SK-N-SH (cell line): ENCODE measurements around the gene KRT39.

Experiments used
- POLR2AphosphoS5 ChIP-seq: IDR thresholded peaks from 2 replicates; pipeline ENCODE4 v1.6.1; 2012; ENCODE audit warnings: low read depth, low read length
- RAD21 ChIP-seq: IDR thresholded peaks from 2 replicates; pipeline ENCODE4 v1.6.1; 2012; ENCODE audit warnings: mild to moderate bottlenecking, low read length
- RFX5 ChIP-seq: IDR thresholded peaks from 2 replicates; pipeline ENCODE4 v1.6.1; 2012; ENCODE audit warnings: mild to moderate bottlenecking, improper control_type of control experiment, low read length
- TF ChIP-seq, protein P1 (sequence below): IDR thresholded peaks from 2 replicates; pipeline ENCODE4 v1.4.0; 2012; ENCODE audit warnings: low read depth
- TF ChIP-seq, protein P2 (sequence below): IDR thresholded peaks from 2 replicates; pipeline ENCODE4 v1.4.0; 2012; ENCODE audit warnings: low read depth, borderline replicate concordance
- TF ChIP-seq, protein P3 (sequence below): IDR thresholded peaks from 2 replicates; pipeline ENCODE4 v1.6.1; 2012; ENCODE audit warnings: mild to moderate bottlenecking, low read depth, low read length, moderate library complexity
- TF ChIP-seq, protein P4 (sequence below): fragments of 150-350 bp; IDR thresholded peaks from 2 replicates; pipeline ENCODE4 v1.6.1; 2017; ENCODE audit warnings: antibody characterized with exemption, low read length, low read depth, borderline replicate concordance
- TF ChIP-seq, protein P5 (sequence below): fragments of 200-600 bp; sonication (generic); IDR thresholded peaks from 2 replicates; pipeline ENCODE4 v1.6.1; 2017; ENCODE audit warnings: antibody characterized with exemption, mild to moderate bottlenecking, moderate library complexity
- TF ChIP-seq, protein P6 (sequence below): IDR thresholded peaks from 2 replicates; pipeline ENCODE4; 2012

DNA sequence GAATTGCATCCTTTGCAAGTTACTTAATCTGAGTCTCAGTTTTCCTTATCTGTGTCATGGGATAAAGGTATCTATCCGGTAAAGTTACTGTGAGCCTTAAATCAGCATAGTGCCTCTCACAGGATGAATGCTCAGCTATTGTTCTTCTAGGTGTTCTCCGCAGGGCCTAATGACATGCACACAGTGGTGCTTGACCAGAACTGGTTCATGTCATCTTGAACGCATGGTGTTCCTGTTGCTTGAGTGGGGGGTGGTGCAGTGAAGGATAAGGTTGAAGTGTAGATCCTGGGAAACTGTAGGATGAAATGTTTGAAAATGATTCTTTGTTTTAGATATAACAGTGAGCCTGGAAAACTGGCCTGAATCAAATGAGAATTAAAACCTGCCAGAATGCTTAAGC, 13.4 kb upstream of the KRT39 start:
- TF ChIP-seq RFX5, result no peak
- TF ChIP-seq, protein P1, sequence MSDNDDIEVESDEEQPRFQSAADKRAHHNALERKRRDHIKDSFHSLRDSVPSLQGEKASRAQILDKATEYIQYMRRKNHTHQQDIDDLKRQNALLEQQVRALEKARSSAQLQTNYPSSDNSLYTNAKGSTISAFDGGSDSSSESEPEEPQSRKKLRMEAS, result no peak
- TF ChIP-seq, protein P2, sequence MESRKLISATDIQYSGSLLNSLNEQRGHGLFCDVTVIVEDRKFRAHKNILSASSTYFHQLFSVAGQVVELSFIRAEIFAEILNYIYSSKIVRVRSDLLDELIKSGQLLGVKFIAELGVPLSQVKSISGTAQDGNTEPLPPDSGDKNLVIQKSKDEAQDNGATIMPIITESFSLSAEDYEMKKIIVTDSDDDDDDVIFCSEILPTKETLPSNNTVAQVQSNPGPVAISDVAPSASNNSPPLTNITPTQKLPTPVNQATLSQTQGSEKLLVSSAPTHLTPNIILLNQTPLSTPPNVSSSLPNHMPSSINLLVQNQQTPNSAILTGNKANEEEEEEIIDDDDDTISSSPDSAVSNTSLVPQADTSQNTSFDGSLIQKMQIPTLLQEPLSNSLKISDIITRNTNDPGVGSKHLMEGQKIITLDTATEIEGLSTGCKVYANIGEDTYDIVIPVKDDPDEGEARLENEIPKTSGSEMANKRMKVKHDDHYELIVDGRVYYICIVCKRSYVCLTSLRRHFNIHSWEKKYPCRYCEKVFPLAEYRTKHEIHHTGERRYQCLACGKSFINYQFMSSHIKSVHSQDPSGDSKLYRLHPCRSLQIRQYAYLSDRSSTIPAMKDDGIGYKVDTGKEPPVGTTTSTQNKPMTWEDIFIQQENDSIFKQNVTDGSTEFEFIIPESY, result no peak
- no peak for TF ChIP-seq POLR2AphosphoS5
- TF ChIP-seq, protein P3, sequence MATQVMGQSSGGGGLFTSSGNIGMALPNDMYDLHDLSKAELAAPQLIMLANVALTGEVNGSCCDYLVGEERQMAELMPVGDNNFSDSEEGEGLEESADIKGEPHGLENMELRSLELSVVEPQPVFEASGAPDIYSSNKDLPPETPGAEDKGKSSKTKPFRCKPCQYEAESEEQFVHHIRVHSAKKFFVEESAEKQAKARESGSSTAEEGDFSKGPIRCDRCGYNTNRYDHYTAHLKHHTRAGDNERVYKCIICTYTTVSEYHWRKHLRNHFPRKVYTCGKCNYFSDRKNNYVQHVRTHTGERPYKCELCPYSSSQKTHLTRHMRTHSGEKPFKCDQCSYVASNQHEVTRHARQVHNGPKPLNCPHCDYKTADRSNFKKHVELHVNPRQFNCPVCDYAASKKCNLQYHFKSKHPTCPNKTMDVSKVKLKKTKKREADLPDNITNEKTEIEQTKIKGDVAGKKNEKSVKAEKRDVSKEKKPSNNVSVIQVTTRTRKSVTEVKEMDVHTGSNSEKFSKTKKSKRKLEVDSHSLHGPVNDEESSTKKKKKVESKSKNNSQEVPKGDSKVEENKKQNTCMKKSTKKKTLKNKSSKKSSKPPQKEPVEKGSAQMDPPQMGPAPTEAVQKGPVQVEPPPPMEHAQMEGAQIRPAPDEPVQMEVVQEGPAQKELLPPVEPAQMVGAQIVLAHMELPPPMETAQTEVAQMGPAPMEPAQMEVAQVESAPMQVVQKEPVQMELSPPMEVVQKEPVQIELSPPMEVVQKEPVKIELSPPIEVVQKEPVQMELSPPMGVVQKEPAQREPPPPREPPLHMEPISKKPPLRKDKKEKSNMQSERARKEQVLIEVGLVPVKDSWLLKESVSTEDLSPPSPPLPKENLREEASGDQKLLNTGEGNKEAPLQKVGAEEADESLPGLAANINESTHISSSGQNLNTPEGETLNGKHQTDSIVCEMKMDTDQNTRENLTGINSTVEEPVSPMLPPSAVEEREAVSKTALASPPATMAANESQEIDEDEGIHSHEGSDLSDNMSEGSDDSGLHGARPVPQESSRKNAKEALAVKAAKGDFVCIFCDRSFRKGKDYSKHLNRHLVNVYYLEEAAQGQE, result no peak
- TF ChIP-seq, protein P4, sequence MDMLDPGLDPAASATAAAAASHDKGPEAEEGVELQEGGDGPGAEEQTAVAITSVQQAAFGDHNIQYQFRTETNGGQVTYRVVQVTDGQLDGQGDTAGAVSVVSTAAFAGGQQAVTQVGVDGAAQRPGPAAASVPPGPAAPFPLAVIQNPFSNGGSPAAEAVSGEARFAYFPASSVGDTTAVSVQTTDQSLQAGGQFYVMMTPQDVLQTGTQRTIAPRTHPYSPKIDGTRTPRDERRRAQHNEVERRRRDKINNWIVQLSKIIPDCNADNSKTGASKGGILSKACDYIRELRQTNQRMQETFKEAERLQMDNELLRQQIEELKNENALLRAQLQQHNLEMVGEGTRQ, result no peak
- TF ChIP-seq, protein P5, sequence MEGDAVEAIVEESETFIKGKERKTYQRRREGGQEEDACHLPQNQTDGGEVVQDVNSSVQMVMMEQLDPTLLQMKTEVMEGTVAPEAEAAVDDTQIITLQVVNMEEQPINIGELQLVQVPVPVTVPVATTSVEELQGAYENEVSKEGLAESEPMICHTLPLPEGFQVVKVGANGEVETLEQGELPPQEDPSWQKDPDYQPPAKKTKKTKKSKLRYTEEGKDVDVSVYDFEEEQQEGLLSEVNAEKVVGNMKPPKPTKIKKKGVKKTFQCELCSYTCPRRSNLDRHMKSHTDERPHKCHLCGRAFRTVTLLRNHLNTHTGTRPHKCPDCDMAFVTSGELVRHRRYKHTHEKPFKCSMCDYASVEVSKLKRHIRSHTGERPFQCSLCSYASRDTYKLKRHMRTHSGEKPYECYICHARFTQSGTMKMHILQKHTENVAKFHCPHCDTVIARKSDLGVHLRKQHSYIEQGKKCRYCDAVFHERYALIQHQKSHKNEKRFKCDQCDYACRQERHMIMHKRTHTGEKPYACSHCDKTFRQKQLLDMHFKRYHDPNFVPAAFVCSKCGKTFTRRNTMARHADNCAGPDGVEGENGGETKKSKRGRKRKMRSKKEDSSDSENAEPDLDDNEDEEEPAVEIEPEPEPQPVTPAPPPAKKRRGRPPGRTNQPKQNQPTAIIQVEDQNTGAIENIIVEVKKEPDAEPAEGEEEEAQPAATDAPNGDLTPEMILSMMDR, result no peak
- TF ChIP-seq RAD21, result no peak
- TF ChIP-seq, protein P6, sequence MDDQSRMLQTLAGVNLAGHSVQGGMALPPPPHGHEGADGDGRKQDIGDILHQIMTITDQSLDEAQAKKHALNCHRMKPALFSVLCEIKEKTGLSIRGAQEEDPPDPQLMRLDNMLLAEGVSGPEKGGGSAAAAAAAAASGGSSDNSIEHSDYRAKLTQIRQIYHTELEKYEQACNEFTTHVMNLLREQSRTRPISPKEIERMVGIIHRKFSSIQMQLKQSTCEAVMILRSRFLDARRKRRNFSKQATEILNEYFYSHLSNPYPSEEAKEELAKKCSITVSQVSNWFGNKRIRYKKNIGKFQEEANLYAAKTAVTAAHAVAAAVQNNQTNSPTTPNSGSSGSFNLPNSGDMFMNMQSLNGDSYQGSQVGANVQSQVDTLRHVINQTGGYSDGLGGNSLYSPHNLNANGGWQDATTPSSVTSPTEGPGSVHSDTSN, result no peak
